Transverse colon (tissue), 4 donors: ENCODE results near the gene UPK1A. TPM values are rescaled to one million over a fixed set of nuclear protein-coding genes. Genes with fewer than 3 reads are reported as not detected.

Source experiments
- DNase-seq: peaks from one replicate; pipeline ENCODE4 v3.0.0-alpha.2; 2019
- H3K27ac ChIP-seq, 4 donors: fragments of 200-600 bp; sonication (generic); 2 replicates each; pipeline ENCODE4 v1.5.1; 2016 to 2018; ENCODE audit warnings: inconsistent platforms in 4 of 4
- H3K27me3 ChIP-seq: fragments of 200-600 bp; sonication (generic); 2 replicates; pipeline ENCODE4 v1.5.1; 2017; ENCODE audit warnings: inconsistent platforms
- H3K36me3 ChIP-seq, 4 donors: fragments of 200-600 bp; sonication (generic); 2 replicates each; pipeline ENCODE4 v1.5.1; 2017 to 2019; ENCODE audit warnings: inconsistent platforms in 4 of 4
- H3K4me1 ChIP-seq, 4 donors: fragments of 200-600 bp; sonication (generic); 2 replicates each; pipeline ENCODE4 v1.5.1; 2017 to 2020; ENCODE audit warnings: inconsistent platforms in 4 of 4
- H3K4me3 ChIP-seq, 4 donors: fragments of 200-600 bp; sonication (generic); 1 replicate in 1 of 4; 2 replicates in 3 of 4; pipeline versions ENCODE4 v1.5.1 to v1.6.1; 2017 to 2019; ENCODE audit warnings: inconsistent platforms in 4 of 4
- H3K9me3 ChIP-seq, 2 donors: fragments of 200-600 bp; sonication (generic); 2 replicates each; pipeline ENCODE4 v1.5.1; 2017 to 2019; ENCODE audit warnings: inconsistent platforms in 2 of 2
- EP300 ChIP-seq: sonication (generic); formaldehyde crosslinking; IDR thresholded peaks from one replicate; pipeline ENCODE4 v1.6.1; 2017; ENCODE audit warnings: antibody characterized with exemption, low read depth
- POLR2A ChIP-seq: fragments of 450-650 bp; IDR thresholded peaks from one replicate; pipeline ENCODE4 v1.6.1; 2016; ENCODE audit warnings: antibody characterized with exemption, mild to moderate bottlenecking, moderate library complexity
- POLR2AphosphoS5 ChIP-seq, 3 donors: sonication (generic); formaldehyde crosslinking; IDR thresholded peaks; one replicate each; pipeline ENCODE4 v1.6.1; 2016; ENCODE audit warnings: antibody characterized with exemption in 3 of 3
- WGBS, 2 donors: methylation state at CpG; one replicate each; pipeline ENCODE4 v1.1.5; 2018; ENCODE audit warnings: low coverage in 1 of 2; 5-methylcytosine and 5-hydroxymethylcytosine counted together
- in situ Hi-C, 4 donors: fragments of 200-750 bp; cut with MboI; loops; one replicate each; pipeline versions ENCODE4 v1.15.0 to v1.15.1; 2017; ENCODE audit warnings: low sequenced_read_pairs in 3 of 4, low pct_ligation_motif_present in 1 of 4, low pct_unique_long_range_greater_than_20kb in 1 of 4
- intact Hi-C: fragments of 100-400 bp; cut with DNase I; formaldehyde crosslinking; loops from one replicate; pipeline ENCODE4 v1.15.1; 2023; ENCODE audit warnings: low total_unique reads
- total RNA-seq, 4 donors: library from RNA; depleted of rRNA; stranded (reverse); fragments of >200 nt; gene quantifications; one replicate each; pipeline ENCODE4 v1.1.0, GENCODE V29; 2016
- TF ChIP-seq, protein P1 (sequence below), 5 experiments: fragments of 200-600 bp in 3 of 5; fragments of 450-650 bp in 2 of 5; sonication (generic) in 3 of 5; IDR thresholded peaks; 1 replicate in 2 of 5; 2 replicates in 3 of 5; pipeline ENCODE4 v1.5.1; 2016 to 2017; ENCODE audit warnings: antibody characterized with exemption in 5 of 5, inconsistent platforms in 3 of 5, mild to moderate bottlenecking in 2 of 5, moderate library complexity in 1 of 5

UPK1A gene
- total RNA-seq = not detected

DNA sequence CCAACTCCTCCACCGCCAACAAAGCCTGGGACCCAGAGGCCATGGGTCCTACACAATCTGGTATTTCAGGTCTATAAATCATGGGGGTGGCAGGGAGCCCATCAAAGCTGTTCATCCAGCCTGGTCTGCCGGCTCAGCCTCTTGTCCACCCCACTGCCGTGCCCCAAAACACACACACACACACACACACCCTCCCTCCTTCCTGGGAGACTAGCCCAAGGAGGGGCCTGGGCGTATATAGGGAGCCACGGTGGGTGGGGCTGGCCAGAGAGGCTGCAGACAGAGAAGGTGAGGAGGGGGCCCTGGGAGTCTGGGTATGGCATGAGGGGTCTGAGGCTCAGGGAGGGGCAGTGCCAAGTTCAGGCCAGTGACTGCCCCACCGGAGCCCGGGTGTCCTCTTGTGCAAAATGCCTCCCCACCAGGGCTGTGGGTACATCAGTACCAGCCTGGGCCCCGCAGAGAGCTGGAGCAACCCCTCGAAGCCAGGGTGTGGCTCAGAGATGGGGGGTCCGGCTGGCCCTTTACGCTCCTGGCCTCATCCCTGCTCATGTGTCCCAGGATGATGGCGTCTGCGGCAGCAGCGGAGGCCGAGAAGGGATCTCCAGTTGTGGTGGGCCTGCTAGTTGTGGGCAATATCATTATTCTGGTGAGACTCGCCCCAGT, at the start of gene UPK1A:
UPK1A (plus strand) TSS at position 267 of the 663 bp plus-strand sequence; CDS start at position 563, 296 bp downstream.
- TF ChIP-seq POLR2A = no peak
- TF ChIP-seq POLR2AphosphoS5 (IDR thresholded peaks at IDR 0.05) = no peak
- TF ChIP-seq, protein P1, sequence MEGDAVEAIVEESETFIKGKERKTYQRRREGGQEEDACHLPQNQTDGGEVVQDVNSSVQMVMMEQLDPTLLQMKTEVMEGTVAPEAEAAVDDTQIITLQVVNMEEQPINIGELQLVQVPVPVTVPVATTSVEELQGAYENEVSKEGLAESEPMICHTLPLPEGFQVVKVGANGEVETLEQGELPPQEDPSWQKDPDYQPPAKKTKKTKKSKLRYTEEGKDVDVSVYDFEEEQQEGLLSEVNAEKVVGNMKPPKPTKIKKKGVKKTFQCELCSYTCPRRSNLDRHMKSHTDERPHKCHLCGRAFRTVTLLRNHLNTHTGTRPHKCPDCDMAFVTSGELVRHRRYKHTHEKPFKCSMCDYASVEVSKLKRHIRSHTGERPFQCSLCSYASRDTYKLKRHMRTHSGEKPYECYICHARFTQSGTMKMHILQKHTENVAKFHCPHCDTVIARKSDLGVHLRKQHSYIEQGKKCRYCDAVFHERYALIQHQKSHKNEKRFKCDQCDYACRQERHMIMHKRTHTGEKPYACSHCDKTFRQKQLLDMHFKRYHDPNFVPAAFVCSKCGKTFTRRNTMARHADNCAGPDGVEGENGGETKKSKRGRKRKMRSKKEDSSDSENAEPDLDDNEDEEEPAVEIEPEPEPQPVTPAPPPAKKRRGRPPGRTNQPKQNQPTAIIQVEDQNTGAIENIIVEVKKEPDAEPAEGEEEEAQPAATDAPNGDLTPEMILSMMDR (IDR thresholded peaks at IDR 0.05) = no peak
- no peak for TF ChIP-seq EP300
- DNase-seq = no peak
- Histone ChIP-seq H3K27ac (no peak within 1 kb of the TSS), H3K4me3 (no peak within 1 kb of the TSS), H3K27me3 (no peaks in the 10 kb centered on the region), H3K9me3 (no peaks in the 10 kb centered on the region), H3K4me1 (peaks cover 0 to 6% (median 0%) of the 10 kb centered on the region in 4 donors), H3K36me3 (peaks cover 0 to 22% (median 6%) of the 10 kb centered on the region in 4 donors)
- WGBS, 2 donors = 62% methylated on average over 16 of the region's 16 CpGs; no CpG with 5 or more reads in 1 of the 2 donors
- in situ Hi-C loops = no loop called here
- intact Hi-C loops = no loop called here

DNA sequence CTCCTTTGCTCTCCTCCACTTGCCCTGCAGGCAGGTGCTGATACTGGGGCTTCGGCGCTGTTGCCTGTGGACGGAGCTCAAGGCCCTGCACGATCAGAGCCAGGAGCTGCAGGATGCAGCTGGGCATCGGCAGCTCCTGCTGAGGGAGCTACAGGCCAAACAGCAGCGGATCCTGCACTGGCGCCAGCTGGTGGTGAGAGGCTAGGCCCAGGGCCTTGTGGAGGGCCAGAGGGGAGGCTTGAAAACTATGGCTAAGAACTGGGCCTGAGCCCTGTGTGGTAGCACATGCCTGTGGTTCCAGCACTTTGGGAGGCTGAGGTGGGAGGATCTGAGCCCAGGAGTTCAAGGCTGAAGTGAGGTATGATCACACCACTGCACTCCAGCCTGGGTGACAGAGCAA, 47.5 kb upstream of the UPK1A start:
- no peak for DNase-seq
- WGBS, 2 donors = 92% methylated on average over 7 of the region's 7 CpGs; no CpG with 5 or more reads in 1 of the 2 donors
- intact Hi-C loops = no loop called here
- Histone ChIP-seq H3K9me3 (no peaks in the 10 kb centered on the region), H3K4me1 (no peaks in the 10 kb centered on the region), H3K27me3 (no peaks in the 10 kb centered on the region), H3K4me3 (no peak overlapping the region), H3K36me3 (no peaks in the 10 kb centered on the region), H3K27ac (no peak overlapping the region)
- TF ChIP-seq POLR2AphosphoS5 (IDR thresholded peaks at IDR 0.05) (no peak), POLR2A (no peak), EP300 (no peak)
- TF ChIP-seq, protein P1 (IDR thresholded peaks at IDR 0.05) = no peak
- in situ Hi-C loops = no loop called here

DNA sequence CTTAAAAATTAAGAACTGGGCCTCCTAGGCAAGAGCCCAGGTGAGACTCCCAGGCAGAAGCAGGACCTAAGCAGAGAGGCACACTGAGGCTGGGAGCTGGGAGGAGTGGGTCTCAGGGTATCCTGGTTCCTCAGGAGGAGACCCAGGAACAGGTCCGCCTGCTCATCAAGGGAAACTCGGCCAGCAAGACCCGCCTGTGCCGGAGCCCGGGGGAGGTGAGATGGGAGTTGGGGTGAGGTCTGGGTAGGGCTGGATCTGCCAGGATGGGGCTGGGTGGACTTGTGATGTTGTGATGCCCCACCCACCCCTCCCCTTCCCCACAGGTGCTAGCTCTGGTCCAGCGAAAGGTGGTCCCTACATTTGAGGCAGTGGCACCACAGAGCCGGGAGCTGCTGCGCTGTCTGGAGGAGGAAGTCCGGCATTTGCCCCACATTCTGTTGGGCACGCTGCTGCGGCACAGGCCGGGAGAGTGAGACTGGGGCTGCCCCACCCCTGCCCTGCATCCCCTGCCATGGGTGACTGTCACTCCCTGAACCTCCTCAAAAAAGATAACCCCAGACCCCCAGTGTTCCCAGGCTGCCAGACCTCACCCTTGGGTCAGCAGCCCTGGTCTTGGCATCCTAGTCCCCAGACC, 46.9 kb upstream of the UPK1A start:
- no peaks in the 10 kb centered on the region for H3K4me1 ChIP-seq
- in situ Hi-C loops = no loop called here
- intact Hi-C loops = no loop called here
- no peaks in the 10 kb centered on the region for H3K9me3 ChIP-seq
- WGBS, 2 donors = 98% methylated on average over 11 of the region's 12 CpGs; no CpG with 5 or more reads in 1 of the 2 donors
- no peaks in the 10 kb centered on the region for H3K36me3 ChIP-seq
- H3K4me3 ChIP-seq = no peak overlapping the region
- no peak for DNase-seq
- H3K27ac ChIP-seq = no peak overlapping the region
- H3K27me3 ChIP-seq = no peaks in the 10 kb centered on the region
- TF ChIP-seq, protein P1 (IDR thresholded peaks at IDR 0.05) = no peak

DNA sequence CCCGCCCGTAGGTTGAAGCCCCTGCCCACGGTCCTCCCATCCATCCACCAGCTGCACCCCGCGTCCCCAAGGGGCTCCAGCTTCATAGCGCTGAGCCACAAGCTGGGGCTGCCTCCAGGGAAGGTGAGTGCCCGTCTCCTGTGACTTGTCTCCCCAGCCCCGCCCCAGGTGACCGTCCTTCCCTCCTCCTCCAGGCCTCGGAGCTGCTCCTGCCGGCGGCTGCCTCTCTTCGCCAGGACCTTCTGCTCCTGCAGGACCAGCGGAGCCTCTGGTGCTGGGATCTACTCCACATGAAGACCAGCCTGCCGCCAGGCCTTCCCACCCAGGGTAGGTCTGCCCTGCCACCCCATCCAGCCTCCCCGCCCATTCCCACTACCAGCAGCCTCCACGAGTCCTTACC, 46.3 kb upstream of the UPK1A start:
- Histone ChIP-seq H3K9me3 (no peaks in the 10 kb centered on the region), H3K4me1 (no peaks in the 10 kb centered on the region), H3K27me3 (no peaks in the 10 kb centered on the region), H3K36me3 (no peaks in the 10 kb centered on the region), H3K4me3 (no peak overlapping the region), H3K27ac (no peak overlapping the region)
- DNase-seq = no peak
- in situ Hi-C loops (no loop called here), intact Hi-C loops (no loop called here)
- 92% methylated on average over 17 of the region's 17 CpGs; no CpG with 5 or more reads in 1 of the 2 donors for WGBS, 2 donors
- no peak for TF ChIP-seq POLR2AphosphoS5 (IDR thresholded peaks at IDR 0.05)
